Measurements from ENCODE around the gene P3H3.
A peak's percentile ranks its signal among the peaks of the same experiment; 100 is the strongest.

The P3H3 gene

DNA sequence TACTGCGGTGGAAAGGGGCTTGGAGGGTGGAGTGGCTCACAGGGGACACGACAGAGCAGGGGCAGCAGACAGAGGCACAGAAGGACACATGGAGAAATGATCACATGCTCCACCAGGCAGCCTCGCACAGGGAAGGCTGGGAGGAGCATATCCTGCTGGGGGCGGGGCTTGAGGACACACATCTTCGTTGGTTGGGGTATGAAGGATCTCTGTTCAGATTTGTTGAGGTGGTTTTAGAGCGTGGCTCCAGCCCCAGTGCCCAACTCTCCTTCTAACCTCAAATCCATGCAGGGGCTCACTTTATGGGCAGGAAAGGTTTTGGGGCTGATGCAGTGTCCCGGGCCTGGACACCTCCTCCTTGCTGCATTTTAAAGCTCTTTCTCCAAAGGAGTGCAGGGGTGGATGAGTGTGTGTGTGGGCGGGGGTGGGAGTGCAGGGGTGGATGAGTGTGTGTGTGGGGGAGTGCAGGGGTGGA is 733 bp upstream of the P3H3 start:
- peak; percentile 73 for DNase-seq (ENCODE audit: low read depth)

DNA sequence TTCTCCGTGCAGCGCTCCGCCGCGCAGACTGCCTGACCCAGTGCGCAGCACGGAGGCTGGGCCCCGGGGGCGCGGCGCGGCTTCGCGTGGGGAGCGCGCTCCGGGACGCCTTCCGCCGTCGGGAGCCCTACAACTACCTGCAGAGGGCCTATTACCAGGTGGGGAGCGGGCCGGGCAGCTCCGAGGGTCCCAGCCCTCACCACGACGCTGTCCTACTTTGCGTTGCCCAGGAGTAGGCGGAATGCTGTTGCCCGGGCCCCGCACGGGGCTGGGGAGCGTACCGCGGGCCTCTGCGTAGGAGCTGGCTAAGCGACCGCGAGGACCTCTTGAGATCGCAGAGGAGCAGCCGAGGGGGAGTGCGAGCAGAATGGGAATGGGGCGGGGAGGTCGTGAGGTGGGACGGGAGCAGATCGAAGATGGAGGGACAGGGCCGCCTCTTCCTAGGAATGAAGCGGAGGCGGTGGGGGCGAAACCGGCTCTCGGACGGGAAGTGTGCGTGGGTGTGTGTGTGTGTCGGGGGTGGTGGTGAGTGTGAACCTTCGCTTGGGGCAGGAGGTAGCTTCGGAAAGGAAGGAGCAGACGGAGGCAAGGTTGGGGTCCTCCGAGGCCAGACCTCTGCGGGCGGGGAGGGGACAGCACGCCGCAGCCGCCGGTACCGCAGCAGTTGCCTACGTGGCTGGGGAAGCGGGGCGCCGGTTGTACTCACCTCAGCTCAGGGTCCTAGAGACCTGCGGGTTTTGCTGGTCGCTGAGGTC is 751 bp downstream of the P3H3 start:
- DNase-seq (ENCODE audit: low read depth) = peak; percentile 52

DNA sequence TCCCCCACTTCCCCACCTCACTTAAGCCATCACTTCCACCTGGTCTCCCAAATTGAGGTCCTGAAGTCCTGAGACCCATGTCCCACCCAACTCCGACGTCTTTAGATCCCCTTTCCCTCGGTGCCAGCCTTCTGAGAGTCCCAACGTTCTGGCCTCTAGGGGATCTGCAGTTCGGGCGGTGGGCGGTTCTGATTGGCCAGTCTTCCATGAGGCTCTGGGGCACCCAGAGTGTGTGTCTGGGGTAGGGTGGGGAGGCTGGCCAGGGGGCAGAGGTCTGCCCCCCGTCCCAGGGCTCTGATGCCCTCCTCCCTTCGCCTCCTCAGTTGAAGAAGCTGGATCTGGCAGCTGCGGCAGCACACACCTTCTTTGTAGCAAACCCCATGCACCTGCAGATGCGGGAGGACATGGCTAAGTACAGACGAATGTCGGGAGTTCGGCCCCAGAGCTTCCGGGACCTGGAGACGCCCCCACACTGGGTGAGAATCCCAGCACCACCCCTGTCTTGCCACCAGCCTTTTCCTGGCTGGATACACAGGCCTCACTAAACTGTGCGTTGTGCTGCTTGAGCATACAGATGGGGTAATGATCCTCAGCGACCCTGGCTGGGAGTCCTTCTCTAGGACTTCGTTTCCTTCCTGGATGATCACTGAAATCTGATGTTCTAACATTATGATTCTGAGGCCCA is 1.5 kb downstream of the P3H3 start:
- peak; percentile 24 for DNase-seq (ENCODE audit: low read depth)

DNA sequence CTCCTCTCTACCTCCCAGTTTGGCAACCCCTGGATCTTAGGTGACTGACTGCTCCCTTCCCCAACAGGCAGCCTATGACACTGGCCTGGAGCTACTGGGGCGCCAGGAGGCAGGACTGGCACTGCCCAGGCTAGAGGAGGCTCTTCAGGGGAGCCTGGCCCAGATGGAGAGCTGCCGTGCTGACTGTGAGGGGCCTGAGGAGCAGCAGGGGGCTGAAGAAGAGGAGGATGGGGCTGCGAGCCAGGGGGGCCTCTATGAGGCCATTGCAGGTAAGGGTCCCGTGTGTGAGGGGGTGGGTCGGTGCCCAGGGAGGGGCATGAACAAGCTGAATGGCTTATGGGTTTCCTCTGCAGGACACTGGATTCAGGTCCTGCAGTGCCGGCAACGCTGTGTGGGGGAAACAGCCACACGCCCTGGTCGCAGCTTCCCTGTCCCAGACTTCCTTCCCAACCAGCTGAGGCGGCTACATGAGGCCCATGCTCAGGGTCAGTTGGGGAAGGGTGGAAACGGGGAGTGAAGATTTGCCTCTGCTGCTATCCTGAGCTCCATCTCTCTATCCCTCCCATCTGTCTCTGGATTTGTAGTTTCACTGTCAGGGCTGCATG is 2.2 kb downstream of the P3H3 start:
- DNase-seq (ENCODE audit: low read depth) = no peak

DNA sequence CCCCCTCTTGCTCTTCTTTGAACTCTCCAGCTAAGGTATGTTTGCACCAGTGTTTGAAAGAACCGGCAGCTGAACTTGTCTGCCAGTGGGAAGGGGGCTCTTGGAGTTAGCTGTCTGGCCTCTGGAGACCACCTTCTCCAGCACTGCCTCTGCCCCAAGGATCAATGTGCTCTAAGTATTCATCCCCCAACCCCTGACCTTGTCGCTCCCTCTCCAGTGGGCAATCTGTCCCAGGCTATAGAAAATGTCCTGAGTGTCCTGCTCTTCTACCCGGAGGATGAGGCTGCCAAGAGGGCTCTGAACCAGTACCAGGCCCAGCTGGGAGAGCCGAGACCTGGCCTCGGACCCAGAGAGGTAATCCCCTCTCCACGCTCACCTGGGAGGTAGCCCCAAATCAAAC is 2.8 kb downstream of the P3H3 start:
- DNase-seq (ENCODE audit: low read depth) = no peak

DNA sequence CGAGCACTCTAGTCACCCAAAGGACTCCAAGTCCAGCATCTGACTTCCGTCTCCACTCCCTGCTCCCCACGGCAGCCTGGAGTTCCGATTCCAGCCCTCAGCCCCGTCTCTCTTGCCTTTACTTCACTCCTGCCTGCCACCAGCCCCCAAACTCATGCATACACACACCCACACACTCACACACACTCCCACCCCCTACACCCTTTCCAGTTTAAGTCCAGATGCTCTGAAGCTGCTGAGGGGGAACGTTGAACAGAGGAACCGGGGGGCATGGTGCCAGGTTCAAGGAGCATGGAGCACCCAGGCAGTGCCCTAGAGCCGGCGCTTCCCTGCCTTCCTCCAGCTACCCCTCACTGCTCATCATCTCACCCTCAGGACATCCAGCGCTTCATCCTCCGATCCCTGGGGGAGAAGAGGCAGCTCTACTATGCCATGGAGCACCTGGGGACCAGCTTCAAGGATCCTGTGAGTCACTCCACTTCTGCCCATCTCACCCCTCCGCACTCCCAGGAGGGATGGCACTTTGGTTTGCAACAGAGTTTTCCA is 3.3 kb downstream of the P3H3 start:
- DNase-seq (ENCODE audit: low read depth) = no peak

DNA sequence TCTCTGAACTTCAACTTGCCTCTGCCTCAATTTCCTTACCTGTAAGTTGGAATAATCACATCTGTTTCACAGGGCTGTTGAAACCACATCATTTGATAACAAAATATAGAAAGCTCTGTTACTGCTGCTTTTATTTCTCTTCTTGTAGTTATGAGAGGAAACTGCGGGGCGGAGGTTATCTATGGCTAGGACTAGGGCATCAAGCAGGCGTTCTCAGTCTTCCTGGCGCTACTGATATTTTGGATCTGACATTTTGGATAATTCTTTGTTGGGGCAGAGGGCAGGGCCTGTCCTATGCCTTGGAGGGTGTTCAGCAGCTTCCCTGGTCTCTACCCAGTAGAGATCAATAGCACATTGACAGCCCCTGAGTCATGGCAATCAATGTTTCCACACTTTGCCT is 3.9 kb downstream of the P3H3 start:
- DNase-seq (ENCODE audit: low read depth) = no peak

DNA sequence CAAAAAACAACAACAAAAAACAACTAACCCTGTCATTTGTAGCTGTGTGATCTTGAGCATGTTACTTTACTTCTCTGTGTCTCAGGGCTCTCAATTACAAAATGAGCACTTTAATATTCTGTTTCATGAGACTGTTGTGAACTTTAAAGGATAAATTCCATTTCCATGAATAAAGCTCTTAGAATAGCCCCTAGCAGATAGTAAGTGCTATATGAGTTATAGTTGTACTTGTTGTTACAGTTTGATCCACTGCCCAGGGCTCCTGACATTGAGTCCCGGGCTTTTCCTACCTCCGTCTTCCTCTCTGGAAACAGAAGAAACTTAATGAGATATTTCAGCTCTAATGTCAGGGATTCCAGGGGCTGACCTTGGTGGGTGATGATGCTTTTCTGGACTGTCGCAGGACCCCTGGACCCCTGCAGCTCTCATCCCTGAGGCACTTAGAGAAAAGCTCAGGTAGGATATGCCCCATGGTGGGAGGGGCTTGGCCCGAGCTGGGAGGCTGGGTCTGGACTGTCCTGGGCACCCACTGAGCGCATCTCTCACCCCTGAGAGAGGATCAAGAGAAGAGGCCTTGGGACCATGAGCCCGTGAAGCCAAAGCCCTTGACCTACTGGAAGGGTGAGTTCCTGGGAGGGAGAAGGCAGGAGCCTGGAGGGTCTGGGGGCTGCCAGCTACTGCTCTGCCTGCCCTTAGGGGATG is 5.1 kb downstream of the P3H3 start:
- DNase-seq (ENCODE audit: low read depth) = no peak

DNA sequence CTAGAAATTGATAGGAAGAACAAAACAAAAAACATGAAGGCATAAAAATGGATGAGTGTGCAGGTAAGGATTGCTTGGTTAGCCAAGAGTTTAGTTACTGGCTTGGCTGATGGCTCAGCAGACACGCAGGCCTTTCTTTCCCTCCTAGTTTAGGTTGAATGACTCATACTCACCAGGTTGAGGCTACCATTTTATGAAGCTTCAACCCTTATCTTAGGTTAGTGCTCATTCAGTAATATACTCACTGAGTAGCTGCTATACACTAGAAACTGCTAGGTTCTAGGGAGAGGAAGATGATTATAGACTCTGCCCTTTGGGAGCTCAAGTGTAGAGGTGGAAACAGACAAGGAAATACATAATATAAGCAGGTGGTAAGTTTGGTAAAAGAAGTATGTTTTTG is 6.0 kb downstream of the P3H3 start:
- DNase-seq (ENCODE audit: low read depth) = no peak

DNA sequence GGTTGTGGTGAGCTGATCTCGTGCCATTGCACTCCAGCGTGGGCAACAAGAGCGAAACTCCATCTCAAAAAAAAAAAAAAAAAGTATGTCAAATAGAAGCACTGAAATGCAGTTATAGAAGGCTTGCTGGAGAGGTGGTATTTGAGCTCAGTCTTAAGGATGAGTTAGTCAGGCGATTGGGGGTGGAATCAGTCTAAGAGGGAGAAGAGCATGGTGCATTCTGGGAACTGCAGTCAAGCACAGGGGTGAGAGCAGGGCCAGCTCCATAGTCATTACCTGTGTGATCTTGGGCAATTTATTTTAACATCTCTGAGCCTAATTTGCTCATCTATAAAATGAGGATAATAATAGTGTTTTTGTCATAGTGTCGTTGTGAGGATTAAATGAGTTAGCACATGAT is 6.7 kb downstream of the P3H3 start:
- DNase-seq (ENCODE audit: low read depth) = no peak

DNA sequence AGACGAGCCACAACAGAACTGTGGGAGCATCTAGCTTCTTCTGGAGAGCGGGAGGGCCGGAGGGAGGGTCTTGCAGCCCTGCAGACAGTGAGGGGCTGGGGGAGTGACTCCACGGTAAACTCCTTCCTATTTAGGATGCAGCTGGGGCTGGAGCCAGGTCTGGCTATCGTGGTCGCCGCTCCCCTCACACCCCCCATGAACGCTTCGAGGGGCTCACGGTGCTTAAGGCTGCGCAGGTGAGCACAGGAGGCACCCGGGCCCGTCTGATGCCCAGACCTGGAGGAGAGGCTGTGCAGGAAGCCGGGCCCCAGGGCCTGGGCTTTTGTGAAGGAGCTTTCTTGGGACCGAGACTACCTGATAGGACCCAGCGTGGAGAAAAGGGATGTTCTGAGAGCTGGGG is 8.6 kb downstream of the P3H3 start:
- no peak for DNase-seq (ENCODE audit: low read depth)

DNA sequence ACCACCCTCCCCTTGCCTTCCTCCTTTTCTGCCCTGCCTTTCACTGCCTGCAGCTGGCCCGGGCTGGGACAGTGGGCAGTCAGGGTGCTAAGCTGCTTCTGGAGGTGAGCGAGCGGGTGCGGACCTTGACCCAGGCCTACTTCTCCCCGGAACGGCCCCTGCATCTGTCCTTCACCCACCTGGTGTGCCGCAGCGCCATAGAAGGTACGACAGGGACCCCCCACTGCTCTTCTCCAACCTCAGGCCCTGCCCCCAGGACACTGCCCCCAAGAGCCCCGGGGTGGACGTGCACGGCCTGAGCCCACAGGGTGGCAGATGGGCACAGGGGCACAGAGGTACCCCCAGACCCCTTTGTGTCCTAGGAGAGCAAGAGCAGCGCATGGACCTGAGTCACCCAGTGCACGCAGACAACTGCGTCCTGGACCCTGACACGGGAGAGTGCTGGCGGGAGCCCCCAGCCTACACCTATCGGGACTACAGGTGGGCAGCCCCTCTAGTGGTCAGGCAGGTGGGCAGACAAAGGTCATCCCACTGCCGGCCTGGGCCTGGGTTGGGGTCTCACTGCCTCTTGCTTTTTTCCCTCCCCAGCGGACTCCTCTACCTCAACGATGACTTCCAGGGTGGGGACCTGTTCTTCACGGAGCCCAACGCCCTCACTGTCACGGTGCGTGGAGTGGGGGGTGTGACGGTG is 9.3 kb downstream of the P3H3 start:
- no peak for DNase-seq (ENCODE audit: low read depth)

DNA sequence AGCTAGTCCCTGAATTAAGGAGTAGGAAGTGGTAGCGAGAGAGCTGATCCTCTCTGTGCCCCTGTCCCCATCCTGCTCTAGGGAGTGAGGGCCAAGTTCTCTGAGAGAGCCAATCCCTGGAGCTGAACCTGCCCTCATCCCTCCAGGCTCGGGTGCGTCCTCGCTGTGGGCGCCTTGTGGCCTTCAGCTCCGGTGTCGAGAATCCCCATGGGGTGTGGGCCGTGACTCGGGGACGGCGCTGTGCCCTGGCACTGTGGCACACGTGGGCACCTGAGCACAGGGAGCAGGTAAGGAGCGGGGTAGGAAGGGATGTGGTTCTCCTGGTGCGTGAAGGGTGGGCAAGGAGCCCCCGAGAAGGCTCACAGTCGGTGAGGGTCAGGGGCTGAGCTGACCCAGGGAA is 10.6 kb downstream of the P3H3 start:
- DNase-seq (ENCODE audit: low read depth) = no peak

DNA sequence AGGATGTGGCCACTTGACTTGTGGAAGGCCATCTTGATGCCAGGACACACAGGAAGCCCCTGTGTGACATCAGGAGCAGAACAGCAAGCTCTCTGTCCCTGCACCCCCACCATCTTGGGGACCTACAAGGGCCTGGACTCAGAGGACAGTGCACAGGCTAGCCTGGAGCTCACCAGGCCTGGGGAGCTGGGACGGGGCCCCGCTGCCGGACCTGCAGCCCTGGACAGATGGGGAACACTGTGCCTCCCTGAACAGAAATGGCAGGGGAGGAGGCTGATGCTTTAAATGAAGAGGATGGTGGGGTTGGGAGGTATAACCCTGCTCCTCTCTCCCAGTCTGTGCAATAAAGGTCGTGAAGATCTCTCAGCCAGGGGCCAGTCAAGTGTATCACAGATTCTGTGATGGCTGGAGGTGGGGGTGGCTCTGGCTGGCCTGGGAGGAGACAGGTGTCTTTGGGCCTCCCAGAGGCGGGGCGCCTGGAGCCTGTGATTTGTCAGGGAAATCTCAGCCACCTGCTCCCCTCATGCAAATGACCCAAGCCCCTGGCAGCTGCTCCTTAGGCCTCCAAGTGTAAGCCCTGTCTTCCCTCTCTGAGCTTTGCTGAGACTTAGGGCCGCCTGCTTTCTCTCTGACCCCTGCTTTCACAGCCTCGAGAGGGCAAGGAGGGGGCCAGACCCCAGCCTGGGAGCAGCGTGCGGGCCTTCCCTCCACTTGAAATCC is 11.4 kb downstream of the P3H3 start:
- DNase-seq (ENCODE audit: low read depth) = no peak

DNA sequence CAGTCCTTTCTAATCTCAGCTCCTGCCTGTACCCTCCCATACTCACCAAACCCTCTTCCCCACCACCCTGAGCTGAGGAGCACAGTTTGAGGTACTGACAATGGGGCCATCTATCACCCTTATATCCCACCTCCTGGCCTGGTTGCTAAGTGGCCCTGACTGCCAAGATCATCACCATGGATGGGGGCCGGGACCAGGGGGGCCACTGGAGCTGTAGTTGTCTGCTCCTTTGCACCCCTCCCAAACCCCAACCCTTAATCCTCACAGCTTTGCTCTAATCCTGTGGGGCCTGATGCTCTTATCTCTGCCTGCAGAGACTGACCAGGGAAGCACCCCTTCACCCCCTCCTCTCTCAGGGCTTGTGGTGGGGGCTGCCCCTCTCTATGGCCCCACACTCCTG is 12.1 kb downstream of the P3H3 start:
- no peak for DNase-seq (ENCODE audit: low read depth)

DNA sequence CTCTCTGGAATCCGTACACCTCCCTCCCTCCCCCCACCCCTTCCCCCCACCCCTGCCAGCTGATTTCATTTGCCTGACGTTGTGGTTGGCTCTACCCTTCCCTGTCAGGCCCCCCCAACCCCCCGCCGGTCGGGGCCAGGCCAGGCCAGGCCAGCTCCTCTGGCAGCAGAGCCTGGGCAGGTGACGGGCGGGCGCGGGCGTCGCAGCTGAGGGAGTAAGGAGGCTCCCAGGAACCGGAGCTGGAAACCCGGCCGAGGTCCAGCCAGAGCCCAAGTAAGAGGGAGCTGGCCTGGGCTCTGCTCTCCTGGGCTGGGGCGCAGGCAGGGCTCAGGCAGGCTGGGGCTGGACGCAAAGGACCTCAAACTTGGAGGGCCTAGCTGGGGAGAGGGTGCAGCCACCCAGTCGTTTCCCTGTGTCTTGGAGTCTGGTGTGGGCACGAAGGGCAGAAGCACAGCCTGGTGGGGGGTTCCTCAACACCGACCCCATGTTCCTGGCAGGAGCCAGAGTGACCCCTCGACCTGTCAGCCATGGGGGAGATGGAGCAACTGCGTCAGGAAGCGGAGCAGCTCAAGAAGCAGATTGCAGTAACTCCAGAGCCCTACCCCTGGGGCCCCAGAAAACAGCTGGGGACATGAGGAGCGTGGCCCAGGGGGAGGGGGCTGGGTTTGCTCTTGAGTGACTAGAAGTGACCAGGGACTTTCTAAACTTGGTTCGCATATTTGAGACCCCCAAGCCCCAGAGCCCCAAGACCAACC is 12.7 kb downstream of the P3H3 start, which contains the start of gene GNB3:
GNB3 (plus strand) TSS at position 165 of the 755 bp plus-strand sequence; CDS start at position 528, 363 bp downstream.
- no peak for DNase-seq (ENCODE audit: low read depth)

DNA sequence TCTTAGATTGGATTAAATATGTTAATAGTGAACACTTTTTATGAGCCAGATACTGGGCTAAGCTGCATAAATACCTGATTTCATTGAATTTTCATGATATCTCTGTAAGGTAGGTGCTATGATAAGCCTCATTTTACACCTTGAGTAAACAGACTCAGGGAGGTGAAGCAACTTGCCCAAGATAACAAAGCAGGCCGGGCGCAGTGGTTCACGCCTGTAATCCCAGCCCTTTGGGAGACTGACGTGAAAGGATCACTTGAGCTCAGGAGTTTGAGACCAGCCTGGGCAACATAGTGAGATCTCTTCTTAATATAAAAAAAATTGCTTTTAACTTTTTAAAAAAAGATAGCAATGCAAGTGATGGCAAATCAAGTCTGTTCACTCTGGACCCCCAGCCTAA is 13.9 kb downstream of the P3H3 start:
- no peak for DNase-seq (ENCODE audit: low read depth)

DNA sequence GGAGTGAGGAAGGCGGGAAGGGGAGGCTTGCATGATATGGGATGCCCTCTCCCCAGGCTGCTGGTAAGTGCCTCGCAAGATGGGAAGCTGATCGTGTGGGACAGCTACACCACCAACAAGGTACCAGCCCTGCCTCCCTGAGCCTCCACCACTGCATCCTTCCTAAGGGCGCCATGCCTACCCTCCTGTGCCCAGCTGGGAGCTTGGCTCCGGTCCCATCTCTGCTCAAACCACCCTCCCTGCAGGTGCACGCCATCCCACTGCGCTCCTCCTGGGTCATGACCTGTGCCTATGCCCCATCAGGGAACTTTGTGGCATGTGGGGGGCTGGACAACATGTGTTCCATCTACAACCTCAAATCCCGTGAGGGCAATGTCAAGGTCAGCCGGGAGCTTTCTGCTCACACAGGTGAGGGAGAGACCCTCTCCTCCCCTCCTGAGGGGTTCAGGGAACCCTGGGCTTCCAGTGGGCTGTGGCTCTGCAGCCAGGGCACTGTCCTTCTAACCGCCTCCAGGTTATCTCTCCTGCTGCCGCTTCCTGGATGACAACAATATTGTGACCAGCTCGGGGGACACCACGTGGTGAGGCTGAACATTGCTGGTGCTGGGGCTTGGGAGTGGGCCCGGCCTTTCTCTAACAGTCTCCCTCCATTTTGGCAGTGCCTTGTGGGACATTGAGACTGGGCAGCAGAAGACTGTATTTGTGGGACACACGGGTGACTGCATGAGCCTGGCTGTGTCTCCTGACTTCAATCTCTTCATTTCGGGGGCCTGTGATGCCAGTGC is 15.1 kb downstream of the P3H3 start:
- DNase-seq (ENCODE audit: low read depth) = no peak

DNA sequence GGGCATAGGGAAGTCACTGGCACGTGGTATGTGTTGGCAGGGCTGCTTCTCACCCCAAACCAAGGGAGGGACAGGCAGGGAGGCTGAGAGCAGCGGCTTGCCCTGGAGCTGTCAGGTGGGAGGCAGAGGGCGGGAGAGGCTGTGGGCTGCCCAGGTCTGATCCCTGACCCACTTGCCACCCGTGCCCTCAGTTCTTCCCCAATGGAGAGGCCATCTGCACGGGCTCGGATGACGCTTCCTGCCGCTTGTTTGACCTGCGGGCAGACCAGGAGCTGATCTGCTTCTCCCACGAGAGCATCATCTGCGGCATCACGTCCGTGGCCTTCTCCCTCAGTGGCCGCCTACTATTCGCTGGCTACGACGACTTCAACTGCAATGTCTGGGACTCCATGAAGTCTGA is 17.2 kb downstream of the P3H3 start:
- no peak for DNase-seq (ENCODE audit: low read depth)

Data from fibroblast of gingiva (primary cell).